ENCODE measurements around the gene SH2D3A.
"Not testable (repeated sequence)": the region's sequence is repeated elsewhere in the genome, so short reads cannot be mapped to it uniquely, and the experiment has no call there.

SH2D3A gene

DNA sequence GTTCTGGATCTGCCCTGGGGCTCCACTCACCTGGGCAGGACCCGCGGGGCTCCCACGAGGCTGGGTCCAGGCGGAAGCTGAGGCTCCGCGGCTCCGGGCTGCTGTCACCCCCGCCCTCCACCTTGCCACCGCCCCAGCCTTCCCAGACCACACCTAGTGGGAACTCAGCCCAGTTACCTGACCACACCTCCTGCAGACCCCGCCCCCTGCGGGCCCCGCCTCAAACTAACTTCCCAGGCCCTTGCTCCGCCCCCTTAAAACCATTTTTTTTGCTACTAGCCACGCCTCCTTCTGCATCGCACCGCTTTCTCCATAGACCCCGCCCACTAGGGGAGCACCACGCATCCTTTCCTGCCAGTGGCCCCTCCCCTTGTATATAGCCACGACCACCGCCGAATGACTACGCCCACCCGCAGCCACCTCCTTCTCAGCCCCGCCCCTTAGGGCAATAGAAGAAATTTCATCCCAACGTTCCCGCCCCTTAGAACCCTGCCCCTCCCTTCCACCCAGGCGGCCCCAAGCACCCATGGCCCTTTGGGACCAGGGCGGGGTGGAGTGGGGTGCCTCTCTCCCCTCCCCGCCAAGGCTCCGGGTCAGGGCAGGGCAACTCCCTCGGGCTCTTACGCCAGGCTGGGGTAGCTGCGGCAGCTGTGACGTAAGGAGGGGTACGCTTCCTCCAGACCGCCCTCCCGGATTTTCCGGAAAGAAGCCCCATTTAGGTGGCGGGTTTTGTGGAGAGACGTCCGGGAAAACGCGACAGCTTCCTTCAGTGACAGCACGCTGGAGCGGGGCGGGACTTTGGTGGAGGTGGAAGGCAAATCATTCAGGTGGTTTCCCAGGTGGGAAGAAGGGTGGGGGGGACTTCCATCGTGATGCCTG is at the start of gene SH2D3A:
Gene SH2D3A, minus strand, starts transcription at position 79 of the 879 bp plus-strand sequence. CDS start 3,687 bp downstream, outside the sequence.
- FAIRE-seq = no peak

DNA sequence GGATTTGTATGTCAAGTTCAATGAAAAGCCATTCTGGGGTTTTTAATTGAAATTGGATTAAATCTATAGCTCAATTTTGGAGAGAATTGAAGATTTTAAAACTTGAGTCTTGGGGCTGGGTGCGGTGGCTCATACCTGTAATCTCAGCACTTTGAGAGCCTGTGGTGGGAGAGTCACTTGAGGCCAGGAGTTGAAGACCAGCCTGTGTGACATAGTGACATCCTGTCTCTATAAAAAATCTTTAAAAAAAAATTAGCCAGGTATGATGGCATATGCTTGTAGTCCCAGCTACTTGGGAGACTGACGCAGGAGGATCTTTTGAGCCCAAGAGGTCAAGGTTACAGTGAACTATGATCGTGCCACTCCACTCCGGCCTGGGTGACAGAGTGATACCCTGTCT is 46.4 kb upstream of the SH2D3A start:
- FAIRE-seq = no peak

DNA sequence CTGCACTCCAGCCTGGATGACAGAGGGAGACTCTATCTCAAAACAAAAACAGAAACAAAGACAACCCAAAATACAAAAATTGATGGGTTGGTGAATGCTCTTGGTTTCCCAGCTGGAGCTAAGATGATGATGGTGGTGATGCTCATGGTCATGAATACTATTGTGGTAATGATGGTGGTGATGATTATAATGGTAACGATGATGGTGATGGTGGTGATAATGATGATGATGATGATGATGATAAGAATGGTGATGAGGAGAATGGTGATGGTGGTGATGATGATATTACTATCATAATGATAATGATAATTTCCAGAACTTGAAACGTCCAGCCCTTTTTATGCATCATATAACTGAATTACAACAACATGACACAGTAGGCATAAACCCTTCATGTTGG is 45.4 kb upstream of the SH2D3A start:
- FAIRE-seq = no peak

DNA sequence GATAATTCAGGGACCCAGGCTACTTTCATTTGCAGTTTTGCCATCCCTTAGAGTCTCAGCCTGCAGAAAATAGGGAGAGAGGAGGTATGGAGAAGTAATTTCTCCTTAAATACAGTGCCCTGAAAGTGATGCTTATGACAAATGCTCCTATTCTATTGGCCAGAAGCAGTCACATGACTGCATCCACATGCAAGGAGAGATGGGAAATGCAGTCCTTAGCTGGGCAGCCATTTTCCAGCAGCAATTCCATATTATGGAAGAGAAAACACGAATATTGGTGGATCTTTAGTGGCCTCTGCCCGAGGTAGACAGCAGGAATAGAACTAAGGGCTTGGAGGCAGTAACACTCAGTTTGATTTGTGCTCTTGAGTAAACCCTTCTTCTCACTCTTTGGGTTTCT is 44.7 kb upstream of the SH2D3A start:
- FAIRE-seq = no peak

DNA sequence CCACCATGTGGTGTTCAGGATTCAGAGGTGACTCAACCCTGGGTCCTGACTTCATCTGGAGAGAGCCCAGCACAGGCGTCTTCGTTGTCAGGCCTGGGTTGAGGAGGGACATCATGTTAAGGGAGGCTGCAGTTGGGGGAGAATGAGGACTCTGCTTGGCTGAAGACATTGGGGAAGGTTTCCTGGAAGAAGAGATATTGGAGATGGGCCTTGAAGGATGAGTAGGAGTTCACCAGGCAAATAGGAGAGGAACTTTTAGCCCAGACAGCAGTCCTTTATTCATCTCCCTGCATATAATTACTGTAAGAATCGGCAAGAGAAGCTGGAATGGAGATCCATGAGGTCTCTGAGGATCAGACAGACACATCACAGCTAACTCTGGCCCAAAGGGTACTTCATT is 44.1 kb upstream of the SH2D3A start:
- FAIRE-seq = no peak

DNA sequence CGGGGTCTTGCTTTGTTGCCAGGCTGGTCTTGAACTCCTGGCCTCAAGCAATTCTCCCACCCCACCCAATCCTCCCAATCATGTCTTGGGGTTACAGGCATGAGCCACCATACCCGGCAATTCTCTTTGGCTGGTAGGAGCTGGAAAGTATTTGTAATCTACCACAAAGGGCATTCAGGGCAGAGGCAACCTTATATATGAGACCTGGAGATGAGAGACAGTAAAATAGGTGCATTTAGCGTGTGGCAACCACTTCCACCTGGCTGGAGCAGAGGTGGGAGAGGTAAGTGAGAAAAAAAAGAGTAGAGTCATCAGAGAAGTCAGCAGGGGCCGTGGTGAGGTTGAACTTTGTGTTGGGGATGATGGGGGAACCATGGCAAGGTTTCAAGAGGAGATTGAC is 42.0 kb upstream of the SH2D3A start:
- no peak for FAIRE-seq

DNA sequence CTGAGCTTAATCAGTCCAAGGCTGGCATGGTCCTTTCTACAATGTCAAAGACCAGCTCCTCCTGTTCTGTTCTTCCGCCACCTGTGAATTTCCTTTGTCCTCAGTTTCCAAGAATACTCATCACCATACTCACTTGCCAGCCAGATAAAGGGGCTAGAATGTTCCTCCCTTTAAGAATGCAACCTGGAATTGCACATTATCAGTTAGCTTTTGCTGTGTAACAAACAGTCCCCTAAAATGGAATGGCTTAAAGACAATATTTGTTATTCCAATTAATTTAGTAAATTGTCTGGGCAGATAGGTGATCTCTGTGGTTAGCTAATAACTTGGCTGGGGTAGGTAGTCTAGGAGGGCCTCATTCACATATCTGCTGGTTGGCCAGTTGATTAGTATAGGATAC is 41.3 kb upstream of the SH2D3A start:
- no peak for FAIRE-seq

DNA sequence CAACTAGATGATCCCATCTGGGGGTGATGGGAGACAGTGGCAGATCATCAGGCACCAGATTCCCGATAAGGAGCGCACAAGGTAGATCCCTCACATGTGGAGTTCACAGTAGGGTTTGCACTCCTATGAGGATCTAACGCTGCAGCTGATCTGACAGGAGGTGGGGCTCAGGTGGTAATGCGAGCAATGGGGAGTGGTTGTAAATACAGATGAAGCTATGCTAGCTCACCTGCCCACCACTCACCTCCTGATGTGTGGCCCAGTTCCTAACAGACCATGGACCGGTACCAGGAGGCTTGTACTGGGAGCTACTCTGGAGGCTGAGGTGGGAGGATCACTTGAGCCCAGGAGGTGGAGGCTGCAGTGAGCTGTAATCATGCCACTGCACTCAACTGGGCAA is 40.1 kb upstream of the SH2D3A start:
- no peak for FAIRE-seq

DNA sequence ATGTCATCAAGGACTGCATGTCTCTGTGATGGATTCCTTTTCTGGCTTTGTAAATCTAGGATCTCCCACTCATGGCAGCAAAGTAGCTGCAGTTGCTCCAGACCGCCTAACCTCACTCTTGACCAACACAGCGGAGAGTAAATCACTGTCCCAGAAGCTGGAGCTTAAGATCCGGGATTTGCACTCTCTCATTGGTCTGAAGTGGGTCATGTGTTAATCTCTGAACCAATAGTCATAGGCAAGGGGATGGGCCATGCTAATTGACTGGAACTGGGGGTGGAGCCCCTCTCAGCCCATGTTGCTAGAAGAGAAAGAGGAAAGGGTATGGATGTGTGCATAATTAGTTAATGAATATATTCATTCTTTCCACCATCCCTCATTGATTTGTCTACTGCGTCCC is 39.3 kb upstream of the SH2D3A start:
- no peak for FAIRE-seq

DNA sequence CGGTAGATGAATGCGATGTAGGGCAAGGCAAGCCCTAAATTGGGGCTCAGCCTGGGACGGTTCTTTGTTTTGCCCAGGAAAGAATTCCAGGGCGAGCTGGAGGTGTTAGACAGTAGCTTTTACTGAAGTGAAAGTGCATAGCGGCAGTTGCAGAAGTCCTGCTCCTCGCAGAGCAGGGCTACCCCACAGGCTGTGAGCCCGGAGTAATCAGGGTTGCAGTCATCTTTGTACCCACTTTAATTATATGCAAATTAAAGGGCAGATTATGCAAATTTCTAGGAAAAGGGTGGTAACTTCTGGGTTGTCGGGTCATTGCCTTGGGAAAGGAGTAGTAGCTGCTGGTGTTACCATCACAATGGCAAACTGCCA is 35.8 kb upstream of the SH2D3A start:
- FAIRE-seq = no peak

DNA sequence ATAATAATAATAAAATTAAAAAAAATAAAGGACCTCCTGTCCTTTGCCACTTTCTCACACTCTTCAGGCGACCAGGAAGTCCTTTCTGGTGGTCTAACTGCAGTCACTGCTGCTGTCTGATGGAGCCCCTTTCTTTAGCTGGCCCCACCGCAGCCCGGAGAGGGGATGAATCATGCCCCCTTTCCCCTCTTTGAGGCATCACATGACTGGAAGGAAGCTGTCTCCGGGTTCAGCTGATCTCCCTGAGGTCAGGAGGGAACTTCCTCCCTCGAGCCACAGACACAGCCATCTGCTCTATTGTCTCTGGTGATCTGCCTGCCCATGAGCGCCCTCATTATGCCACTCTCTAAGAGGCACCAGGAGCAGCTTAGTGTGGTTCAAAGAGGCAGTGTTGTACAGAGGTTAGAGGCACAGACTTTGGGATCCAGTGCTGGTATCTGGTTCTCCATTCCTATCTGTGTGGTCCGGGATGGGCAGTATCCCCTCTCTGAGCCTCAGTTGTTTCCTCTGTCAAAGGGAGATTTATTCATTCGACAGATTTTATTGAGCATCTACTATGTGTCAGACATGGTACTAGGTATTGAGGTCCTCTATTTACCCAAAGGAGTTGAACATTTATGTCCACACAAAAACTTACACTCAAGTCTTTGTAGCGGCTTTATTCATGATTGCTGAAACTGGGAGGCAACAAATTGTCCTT is 35.3 kb upstream of the SH2D3A start:
- no peak for FAIRE-seq

DNA sequence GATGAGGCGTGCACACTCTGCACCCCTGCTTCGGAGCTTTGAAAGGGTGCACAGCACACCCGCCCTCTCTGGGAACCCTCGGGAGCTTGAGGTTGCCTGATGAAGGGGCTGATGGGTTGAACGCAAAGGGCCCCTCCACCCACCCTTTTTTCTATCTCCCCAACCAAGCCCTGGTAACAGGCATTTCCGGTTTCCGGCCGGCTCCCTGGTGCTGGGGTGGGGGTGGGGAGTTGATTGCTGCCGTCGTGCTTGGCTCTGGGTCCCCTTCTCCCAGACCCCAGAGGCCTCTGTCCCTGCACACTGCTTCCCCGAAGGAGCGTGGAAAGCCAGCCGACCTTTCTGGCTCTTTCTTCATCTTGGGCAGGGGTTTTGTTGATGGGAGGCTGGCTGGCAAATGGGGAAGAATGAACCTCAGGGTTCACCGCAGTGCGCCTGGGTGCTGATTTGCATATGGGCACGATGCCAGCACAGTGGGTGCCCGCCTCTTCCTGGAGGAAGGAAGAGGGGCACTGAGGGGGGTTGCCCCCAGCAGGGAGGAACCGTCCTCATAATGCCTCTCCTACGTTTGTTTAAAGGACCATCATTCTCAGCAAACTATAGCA is 34.4 kb upstream of the SH2D3A start:
- no peak for FAIRE-seq

DNA sequence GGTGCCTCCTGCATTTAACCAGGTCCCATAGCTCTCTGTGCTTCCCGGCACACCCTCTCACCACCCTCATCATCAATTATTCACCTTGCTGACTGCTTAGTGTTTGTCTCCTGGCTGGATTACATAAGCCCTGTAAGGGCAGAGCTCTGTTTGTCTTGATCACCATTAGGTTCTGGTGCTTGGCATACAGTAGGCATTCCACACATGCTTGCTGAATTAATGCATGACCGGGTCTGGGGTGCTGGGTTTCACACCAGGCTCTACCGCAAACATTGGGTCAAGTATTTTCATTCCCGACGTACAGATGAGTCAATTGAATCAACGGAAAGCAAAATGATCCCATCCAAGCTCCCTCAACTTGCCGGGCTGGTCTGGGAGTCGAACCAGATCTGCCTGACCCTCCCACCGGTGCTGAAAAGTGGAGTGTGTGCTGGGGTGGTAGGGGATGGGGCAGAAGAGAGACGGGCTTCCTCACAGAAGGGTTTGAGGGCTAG is 33.8 kb upstream of the SH2D3A start:
- no peak for FAIRE-seq

DNA sequence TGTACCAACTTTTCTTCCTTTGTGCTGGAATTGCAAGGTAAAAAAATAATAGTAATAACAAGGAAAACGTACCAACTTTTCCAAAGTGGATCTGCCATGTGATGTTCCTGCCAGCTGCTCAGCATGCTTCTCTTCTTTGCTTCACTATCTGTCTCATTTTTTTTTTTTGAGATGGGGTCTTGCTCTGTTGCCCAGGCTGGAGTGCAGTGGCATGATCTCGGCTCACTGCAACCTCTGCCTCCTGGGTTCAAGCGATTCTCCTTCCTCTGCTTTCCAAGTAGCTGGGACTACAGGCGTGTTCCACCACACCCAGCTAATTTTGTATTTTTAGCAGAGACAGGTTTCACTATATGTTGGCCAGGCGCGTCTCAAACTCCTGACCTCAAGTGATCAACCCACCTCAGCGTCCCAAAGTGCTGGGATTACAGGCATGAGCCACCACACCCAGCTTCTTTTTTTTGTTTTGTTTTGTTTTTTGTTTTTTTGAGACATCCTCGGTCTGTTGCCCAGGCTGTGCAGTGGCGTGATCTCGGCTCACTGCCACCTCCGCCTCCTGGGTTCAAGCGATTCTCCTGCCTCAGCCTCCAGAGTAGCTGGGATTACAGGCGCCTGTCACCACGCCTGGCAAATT is 33.0 kb upstream of the SH2D3A start:
- FAIRE-seq = not testable (repeated sequence)

DNA sequence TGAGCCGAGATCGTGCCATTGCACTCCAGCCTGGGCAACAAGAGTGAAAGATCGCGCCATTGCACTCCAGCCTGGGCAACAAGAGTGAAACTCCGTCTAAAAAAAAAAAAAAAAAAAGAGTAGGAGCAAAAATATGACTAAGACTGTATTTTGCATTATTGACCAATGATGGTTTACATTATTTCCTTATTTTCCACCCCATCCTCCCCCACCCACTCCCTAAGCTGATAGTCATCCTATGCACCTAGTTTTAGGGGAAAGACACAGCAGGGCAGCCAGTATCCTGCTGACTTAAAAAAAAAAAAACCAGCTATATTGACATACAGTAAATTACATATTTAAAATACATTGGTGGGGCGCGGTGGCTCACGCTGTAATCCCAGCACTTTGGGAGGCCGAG is 30.4 kb upstream of the SH2D3A start:
- no peak for FAIRE-seq

DNA sequence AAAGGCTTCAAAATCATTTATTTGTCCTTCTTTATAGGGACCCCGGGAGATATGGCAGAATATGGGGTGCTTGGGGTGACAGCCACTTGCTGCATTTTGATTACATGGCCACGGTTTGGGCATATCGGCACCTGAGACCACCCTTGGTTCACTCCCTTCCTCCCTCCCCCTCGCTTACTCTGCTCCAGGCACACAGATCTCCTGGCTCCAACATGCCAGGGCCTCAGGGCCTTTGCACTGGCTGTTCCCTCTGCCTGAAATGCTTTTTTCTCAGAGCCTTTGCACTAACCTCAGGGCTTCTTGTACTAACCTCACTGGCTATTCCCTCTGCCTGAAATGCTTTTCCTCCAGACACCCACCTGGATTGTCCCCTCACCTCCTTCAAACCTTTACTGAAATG is 29.0 kb upstream of the SH2D3A start:
- no peak for FAIRE-seq

DNA sequence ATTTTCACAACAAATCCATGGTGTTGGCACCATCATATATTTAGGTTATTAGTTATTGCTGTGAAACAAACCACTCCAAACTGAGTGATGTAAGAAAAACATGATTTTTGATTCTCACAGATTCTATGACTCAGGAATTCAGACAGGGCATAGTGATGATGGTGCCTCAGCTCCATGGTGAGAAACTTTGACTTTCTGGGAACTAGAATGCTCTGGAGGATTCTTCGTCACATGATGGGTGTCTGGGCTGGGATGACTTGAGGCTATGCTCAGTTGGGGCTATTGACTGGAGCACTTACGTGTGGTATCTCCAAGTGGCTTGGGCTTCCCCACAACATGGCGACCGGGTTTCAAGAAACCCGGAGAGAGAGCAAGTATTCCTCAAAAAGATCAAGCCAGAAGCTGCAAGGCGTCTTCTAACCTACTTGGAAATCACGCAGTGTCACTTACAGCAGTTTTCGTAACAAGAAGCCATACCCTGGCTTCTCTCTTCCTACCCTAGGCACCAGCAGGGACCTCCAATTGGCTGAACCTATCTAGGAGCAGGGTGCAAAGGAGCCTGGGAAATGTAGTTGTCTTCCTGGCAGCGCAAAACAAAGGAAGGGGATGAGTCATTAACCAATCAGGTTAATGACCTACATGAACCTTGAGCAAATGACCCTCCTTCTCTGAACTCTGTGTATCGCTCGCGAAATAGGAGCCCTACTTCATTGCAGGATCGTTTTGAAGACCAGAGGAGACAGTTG is 27.6 kb upstream of the SH2D3A start:
- no peak for FAIRE-seq

DNA sequence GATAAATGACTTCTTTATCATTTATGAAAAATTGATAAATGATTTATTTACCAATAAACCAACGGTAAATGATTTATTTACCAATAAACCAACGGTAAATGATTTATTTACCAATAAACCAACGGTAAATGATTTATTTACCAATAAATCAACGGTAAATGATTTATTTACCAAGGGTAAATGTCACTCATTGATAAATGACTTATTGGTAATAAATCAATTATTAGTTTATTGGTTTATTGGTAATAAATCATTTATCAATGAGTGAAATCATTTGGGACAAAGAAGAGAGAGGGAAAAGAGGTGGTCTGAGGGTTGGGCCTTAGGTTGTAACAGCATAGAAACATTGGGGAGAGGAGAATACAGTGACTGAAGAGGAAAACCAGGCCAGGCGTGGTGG is 26.7 kb upstream of the SH2D3A start:
- no peak for FAIRE-seq

DNA sequence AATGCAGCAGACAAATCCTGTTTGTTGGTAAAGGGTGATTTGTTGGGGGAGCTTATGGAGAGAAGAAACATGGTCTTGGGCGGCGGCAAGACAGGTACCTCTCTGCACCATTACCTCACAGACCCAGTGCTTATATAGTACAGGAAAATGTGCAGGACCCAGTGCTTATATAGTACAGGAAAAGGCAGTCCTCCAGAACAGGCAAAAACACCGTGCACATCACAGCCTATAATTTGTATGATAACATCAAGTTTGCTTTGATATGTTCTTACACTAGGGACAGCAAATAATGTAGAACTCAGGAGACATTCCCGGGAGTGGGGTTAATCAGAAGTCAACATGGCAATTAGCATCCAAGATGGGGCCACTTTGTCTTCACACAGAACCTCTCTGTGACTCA is 26.2 kb upstream of the SH2D3A start:
- no peak for FAIRE-seq

DNA sequence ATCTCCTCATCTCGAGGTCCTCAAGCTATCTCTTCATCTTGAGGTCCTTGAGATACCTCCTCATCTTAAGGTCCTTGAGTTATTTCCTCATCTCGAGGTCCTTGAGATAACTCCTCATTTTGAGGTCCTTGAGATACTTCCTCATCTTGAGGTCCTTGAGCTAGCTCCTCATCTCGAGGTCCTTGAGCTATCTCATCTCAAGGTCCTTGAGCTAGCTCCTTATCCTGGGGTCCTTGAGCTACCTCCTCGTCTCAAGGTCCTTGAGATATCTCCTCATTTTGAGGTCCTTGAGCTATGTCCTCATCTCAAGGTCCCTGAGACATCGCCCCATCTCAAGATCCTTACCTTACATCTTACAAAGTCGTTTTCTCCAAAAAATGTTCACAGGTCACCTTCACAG is 24.0 kb upstream of the SH2D3A start:
- no peak for FAIRE-seq

DNA sequence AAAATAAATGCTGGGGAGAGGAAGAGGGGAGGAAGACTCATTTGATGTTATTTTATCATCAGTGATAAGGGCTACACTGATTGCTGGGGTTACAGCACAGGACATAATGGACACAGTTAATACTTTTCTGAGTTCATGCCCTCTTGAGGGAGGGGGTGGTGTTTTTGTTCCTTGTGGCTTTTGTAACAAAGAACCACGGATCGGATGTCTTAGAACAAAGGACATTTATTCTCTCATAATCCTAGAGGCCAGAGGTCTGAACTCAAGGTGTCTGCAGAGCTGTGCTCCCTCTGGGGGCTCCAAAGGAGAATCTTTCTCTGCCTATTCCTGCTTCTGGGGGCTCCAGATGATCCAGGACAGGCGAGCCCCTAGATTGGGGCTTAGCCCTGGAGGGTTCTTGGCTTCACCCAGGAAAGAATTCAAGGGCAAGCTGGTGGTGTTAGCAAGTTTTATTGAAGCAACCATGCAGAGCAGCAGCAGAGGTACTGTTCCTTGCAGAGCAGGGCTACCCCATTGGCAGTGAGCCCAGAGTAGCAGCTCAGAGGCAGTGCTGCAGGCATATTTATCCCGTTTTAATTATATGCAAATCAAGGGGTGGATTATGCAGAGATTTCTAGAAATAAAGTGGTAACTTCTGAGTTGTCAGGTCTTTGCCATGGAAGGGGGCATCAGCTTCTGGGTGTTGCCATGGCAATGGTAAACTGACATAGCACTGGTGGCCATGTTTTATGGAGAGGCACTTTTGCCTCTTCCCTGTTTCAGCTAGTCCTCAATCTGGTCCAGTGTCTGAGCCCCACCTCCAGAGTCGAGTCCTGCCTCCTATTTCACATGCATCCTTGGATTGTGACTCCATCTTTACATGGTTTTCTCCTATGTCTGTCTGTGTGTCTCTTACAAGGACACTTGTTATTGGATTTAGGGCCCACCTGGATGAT is 23.2 kb upstream of the SH2D3A start:
- FAIRE-seq = no peak

DNA sequence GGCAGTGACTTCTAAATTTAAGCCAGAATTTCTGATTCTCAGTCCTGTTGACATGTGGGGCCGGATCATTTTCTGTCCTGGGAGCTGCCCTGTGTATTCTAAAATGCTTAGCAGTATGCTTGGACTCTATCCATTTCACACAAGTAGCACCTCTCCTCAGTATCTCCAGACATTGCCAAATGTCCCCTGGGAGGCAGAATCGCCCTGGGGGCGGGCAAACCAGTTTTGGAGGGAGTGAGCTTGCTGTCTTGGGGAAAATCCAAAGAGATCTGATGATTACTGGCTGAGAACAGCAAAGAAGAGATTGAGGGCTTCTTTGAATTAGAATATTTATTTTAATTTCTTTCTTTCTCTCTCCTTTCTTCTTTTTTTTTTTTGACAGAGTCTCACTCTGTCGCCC is 21.7 kb upstream of the SH2D3A start:
- no peak for FAIRE-seq
